Measurements from ENCODE around the gene C16orf90.

- TF ChIP-seq CTCF (IDR thresholded peaks at IDR 0.05; ENCODE audit: borderline replicate concordance, extremely low read depth, low read length, poor library complexity, severe bottlenecking) (no peak), EZH2 (IDR thresholded peaks at IDR 0.05; ENCODE audit: borderline replicate concordance, low read depth, low read length, severe bottlenecking) (no peak)
Observed at GRCh38 chr16:3503523-3503922, 8.2 kb upstream of the C16orf90 start.
